GM13976 (cell line): Measurements from ENCODE around the gene TCFL5.
"Not testable (repeated sequence)": the region's sequence is repeated elsewhere in the genome, so short reads cannot be mapped to it uniquely, and the experiment has no call there.

Experiments used
- DNase-seq: peaks from one replicate; pipeline ENCODE4 v3.0.0; 2012; ENCODE audit warnings: low spot score
- in situ Hi-C: fragments of 300-500 bp; cut with MboI; formaldehyde crosslinking; loops from one replicate; pipeline ENCODE4 v1.12.0; 2022; ENCODE audit warnings: low sequenced_read_pairs, mixed read lengths, inconsistent platforms; ENCODE audit not compliant: unreplicated experiment
- TF ChIP-seq, protein P1 (sequence below): IDR thresholded peaks from 2 replicates; pipeline ENCODE4 v1.5.1; 2012; ENCODE audit warnings: borderline replicate concordance, mild to moderate bottlenecking; ENCODE audit not compliant: insufficient read depth; ENCODE audit errors: extremely low read depth, missing control alignments, control extremely low read depth

The TCFL5 gene

DNA sequence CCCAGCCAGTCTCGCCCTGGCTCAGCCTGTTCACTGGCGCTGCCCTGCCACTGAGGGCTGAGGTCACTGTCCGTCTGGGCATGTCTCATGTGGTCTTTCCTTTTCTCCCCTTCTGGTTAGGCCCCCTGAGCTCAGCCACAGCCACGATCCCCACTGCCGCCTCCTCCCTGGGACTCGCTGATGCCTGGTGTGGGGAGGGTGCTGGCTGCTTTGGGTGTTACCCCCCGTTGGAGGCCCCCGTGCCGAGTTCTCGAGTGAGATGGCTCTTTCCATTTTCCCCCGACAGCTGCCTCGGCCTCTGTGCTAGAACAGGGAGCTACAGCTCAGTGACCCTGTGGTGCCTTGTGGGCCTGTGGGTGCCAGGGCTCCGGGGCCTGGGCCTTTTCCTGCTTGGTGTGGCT lies 14.9 kb upstream of the TCFL5 start:
- TF ChIP-seq, protein P1, sequence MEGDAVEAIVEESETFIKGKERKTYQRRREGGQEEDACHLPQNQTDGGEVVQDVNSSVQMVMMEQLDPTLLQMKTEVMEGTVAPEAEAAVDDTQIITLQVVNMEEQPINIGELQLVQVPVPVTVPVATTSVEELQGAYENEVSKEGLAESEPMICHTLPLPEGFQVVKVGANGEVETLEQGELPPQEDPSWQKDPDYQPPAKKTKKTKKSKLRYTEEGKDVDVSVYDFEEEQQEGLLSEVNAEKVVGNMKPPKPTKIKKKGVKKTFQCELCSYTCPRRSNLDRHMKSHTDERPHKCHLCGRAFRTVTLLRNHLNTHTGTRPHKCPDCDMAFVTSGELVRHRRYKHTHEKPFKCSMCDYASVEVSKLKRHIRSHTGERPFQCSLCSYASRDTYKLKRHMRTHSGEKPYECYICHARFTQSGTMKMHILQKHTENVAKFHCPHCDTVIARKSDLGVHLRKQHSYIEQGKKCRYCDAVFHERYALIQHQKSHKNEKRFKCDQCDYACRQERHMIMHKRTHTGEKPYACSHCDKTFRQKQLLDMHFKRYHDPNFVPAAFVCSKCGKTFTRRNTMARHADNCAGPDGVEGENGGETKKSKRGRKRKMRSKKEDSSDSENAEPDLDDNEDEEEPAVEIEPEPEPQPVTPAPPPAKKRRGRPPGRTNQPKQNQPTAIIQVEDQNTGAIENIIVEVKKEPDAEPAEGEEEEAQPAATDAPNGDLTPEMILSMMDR = no peak
- DNase-seq = no peak
- in situ Hi-C loops = no loop called here

DNA sequence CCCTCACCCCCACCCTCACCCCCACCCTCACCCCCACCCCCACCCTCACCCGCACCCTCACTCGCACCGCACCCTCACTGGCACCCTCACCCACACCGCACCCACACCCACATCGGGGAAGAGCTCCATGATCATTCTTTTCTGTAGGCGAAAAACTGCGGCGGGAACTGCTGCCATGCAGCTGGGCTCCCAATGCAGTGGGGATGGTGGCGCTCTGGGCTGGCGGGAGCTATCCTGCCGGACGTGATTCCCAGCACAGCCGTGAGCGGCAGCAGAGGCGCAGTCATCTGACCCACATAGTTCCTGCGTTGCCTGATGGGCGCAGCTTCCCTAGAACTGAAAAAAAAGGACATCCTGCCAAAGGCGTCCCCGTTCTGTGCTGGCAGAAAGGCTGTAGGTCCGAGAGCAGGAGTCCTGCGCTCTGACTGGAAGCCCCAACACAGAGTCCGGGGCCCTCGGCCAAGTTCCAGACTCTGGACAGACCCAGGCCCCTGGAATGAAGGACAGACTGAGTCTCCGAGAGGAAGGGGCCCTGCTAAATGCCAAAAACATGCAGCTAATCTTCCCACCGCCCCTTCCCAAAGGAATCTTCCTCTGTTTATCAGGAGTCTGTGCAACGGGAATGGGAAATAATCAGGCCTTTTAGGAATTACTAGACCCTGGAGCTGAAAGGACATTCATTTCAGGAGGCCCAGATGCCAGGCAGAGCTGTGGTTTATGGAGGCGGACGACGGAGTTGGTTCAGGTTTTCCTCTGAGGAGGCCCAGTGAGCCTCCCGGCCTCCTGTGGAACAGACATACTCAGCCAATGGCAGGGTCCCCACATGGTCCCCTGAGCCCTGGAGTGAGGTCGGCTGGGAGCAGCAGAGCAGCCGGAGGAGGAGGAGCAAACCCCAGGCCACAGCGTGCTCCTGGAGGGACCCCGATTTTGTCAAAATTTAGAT lies 14.1 kb upstream of the TCFL5 start:
- TF ChIP-seq, protein P1 = no peak
- DNase-seq = no peak
- in situ Hi-C loops = no loop called here

DNA sequence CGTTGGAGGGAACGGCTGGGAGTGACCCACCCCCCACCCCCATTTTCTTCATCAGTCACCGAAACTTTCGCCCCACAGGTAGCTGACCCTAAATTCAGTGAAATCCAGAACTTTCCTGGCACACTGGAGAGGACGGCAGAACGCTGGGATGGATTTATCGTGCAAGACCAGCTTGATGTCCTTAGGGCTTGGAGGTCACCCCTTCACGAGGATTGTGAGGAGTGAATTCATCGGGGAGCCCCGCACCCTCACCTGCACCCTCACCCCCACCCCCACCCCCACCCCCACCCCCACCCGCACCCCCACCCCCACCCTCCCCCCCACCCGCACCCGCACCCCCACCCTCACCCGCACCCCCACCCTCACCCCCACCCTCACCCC lies 13.3 kb upstream of the TCFL5 start:
- TF ChIP-seq, protein P1 = no peak
- DNase-seq = no peak
- in situ Hi-C loops = no loop called here

DNA sequence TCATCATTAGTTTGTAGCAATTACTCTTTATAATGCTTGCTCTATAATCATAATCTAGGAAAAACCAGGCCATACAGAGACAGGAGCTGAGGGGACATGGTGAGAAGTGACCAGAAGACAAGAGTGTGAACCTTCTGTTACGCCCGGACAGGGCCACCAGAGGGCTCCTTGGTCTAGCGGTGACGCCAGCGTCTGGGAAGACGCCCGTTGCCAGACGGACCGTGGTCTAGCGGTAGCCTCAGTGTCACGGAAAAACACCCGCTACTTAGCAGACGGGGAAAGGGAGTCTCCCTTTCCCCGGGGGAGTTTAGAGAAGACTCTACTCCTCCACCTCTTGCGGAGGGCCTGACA lies 12.0 kb upstream of the TCFL5 start:
- DNase-seq, in situ Hi-C loops: not testable (repeated sequence)
- TF ChIP-seq, protein P1 = peak; percentile 54

DNA sequence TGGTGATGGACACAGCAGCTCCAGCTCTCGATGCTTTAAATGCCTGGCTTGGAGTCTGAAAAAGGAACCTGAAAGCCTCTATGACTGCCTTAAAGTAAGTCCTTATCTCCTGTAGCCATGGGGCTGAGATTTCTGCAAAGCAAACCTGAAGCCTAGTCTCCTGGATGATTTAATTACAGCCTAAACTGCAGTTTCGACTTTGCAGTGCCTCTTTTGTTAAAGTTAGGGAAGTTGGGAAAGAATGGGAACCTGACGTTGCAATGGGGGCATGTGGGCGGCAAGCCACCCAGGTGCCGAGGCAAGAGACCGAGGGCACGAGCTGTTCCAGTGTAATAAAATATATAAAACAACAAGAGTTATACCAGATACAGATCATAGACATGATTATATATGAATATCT lies 11.7 kb upstream of the TCFL5 start:
- in situ Hi-C loops = no loop called here
- no peak for DNase-seq
- TF ChIP-seq, protein P1 = no peak

DNA sequence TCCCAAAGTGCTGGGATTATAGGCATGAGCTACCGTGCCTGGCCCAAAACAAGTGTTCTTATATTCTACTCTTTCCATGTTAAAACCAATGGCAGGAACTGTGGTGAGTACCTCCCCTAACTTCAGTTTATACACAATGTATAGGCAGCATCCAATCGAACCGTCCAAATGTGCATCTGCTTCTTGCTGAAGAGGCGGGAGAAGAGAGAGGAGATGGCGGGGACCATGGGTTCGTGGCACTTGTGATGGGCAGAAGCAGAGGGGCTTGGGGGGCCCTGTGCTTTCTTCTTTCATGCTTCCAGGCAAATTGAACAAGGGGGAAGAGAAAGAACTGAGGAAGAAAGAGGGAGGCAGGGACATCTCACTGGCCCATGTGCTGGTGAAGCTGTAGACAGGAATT lies 11.2 kb upstream of the TCFL5 start:
- in situ Hi-C loops = no loop called here
- no peak for DNase-seq
- TF ChIP-seq, protein P1 = no peak
